ENCODE data around the gene MYPOP. TPM values are rescaled to one million over a fixed set of nuclear protein-coding genes. Genes with fewer than 3 reads are reported as not detected.

MYPOP gene
- total RNA-seq, 2 experiments from 2014 or later, result 10.4 to 11.3 TPM

- Mint-ChIP-seq H3K27ac (peak overlapping the region; percentile 97), H3K27me3 (ENCODE audit: low read depth) (no peaks in the 10 kb centered on the region), H3K36me3 (ENCODE audit: low read depth) (peaks cover 2% of the 10 kb centered on the region), H3K4me3 (peak overlapping the region; percentile 90), H3K9me3 (ENCODE audit: insufficient read depth) (no peaks in the 10 kb centered on the region), H3K4me1 (ENCODE audit: low read depth) (peaks cover 25% of the 10 kb centered on the region)
- ATAC-seq (no peak), DNase-seq (no peak)
- POLR2A ChIA-PET, result interaction anchor here (1.7 to 2.1 kb wide), 2 partner anchors 16 to 24 kb away, joined by 11 to 12 read pairs; partner anchors contain the start of genes FOXA3, MYPOP and SYMPK
- CTCF ChIA-PET, result interaction anchor here (1.0 to 3.8 kb wide), 6 partner anchors 15 to 378 kb away, joined by 3 to 29 read pairs (median 11); partner anchors contain the start of genes FOXA3, MYPOP, SIX5 and SYMPK
Measured at GRCh38 chr19:45887200-45887710, 15.2 kb downstream of the MYPOP start.

- peak; percentile 82 for ATAC-seq
Measured at GRCh38 chr19:45886427-45887199, 15.8 kb downstream of the MYPOP start.

GRCh38 chr19:45885556-45886426, 16.6 kb downstream of the MYPOP start, which contains the start of gene IRF2BP1:
Gene IRF2BP1, minus strand, starts transcription at chr19:45886141. Its CDS starts 367 bp downstream, at chr19:45885774.
- POLR2A ChIA-PET, result interaction anchor here (0.6 to 2.1 kb wide), 9 partner anchors 10 to 66 kb away, joined by 3 to 12 read pairs (median 3); partner anchors contain the start of genes FOXA3, MYPOP and SYMPK
- peak; percentile 94 for DNase-seq
- peaks cover 35% of the 10 kb centered on the region for H3K4me1 Mint-ChIP-seq (ENCODE audit: low read depth)
- peaks cover 2% of the 10 kb centered on the region for H3K27me3 Mint-ChIP-seq (ENCODE audit: low read depth)
- H3K27ac Mint-ChIP-seq, result peak within 1 kb of the TSS; percentile 97
- no peaks in the 10 kb centered on the region for H3K9me3 Mint-ChIP-seq (ENCODE audit: insufficient read depth)
- CTCF ChIA-PET, result interaction anchor here (0.8 to 3.8 kb wide), 10 partner anchors 16 to 380 kb away, joined by 3 to 29 read pairs (median 6); partner anchors contain the start of genes FOXA3, MYPOP, QPCTL and SIX5
- H3K36me3 Mint-ChIP-seq (ENCODE audit: low read depth), result peaks cover 2% of the 10 kb centered on the region
- H3K4me3 Mint-ChIP-seq, result peak within 1 kb of the TSS; percentile 90
- ATAC-seq, result peak; percentile 74

More at GRCh38 chr19:45886427-45887199, 15.8 kb downstream of the MYPOP start:
- DNase-seq, result peak; percentile 96
- ChIA-PET CTCF (interaction anchor here (0.9 to 3.8 kb wide), 7 partner anchors 15 to 379 kb away, joined by 3 to 29 read pairs (median 8); partner anchors contain the start of genes FOXA3, MYPOP, SIX5 and SYMPK), POLR2A (interaction anchor here (0.6 to 2.1 kb wide), 9 partner anchors 9 to 67 kb away, joined by 3 to 12 read pairs (median 3); partner anchors contain the start of genes FOXA3, MYPOP and SYMPK)
- H3K4me3 Mint-ChIP-seq, result peak overlapping the region; percentile 90
- no peaks in the 10 kb centered on the region for H3K9me3 Mint-ChIP-seq (ENCODE audit: insufficient read depth)
- H3K4me1 Mint-ChIP-seq (ENCODE audit: low read depth), result peaks cover 29% of the 10 kb centered on the region
- peaks cover 2% of the 10 kb centered on the region for H3K36me3 Mint-ChIP-seq (ENCODE audit: low read depth)
- H3K27ac Mint-ChIP-seq, result peak overlapping the region; percentile 97
- no peaks in the 10 kb centered on the region for H3K27me3 Mint-ChIP-seq (ENCODE audit: low read depth)

- Mint-ChIP-seq H3K4me3 (peak overlapping the region; percentile 62), H3K9me3 (ENCODE audit: insufficient read depth) (no peaks in the 10 kb centered on the region), H3K36me3 (ENCODE audit: low read depth) (no peaks in the 10 kb centered on the region), H3K27me3 (ENCODE audit: low read depth) (peaks cover 4% of the 10 kb centered on the region), H3K27ac (no peak overlapping the region), H3K4me1 (ENCODE audit: low read depth) (peaks cover 35% of the 10 kb centered on the region)
- CTCF ChIA-PET, result interaction anchor here (0.8 to 3.8 kb wide), 6 partner anchors 17 to 193 kb away, joined by 3 to 29 read pairs (median 11); partner anchors contain the start of genes FOXA3, MYPOP, QPCTL and SIX5
- DNase-seq (no peak), ATAC-seq (no peak)
- POLR2A ChIA-PET, result no interaction called here
Measured at GRCh38 chr19:45884682-45885555, 17.5 kb downstream of the MYPOP start.

GRCh38 chr19:45883881-45884681, 18.3 kb downstream of the MYPOP start:
- Mint-ChIP-seq H3K4me1 (ENCODE audit: low read depth) (peaks cover 35% of the 10 kb centered on the region), H3K27me3 (ENCODE audit: low read depth) (peaks cover 5% of the 10 kb centered on the region), H3K4me3 (peak overlapping the region; percentile 3), H3K27ac (no peak overlapping the region), H3K36me3 (ENCODE audit: low read depth) (no peaks in the 10 kb centered on the region), H3K9me3 (ENCODE audit: insufficient read depth) (no peaks in the 10 kb centered on the region)
- ChIA-PET POLR2A (no interaction called here), CTCF (interaction anchor here (0.6 to 3.8 kb wide), 8 partner anchors 18 to 129 kb away, joined by 3 to 29 read pairs (median 7); partner anchors contain the start of genes FOXA3, MYPOP and SYMPK)
- DNase-seq, result no peak
- ATAC-seq, result no peak

GRCh38 chr19:45883586-45883880, 18.9 kb downstream of the MYPOP start:
- Mint-ChIP-seq H3K9me3 (ENCODE audit: insufficient read depth) (no peaks in the 10 kb centered on the region), H3K27ac (no peak overlapping the region), H3K36me3 (ENCODE audit: low read depth) (no peaks in the 10 kb centered on the region), H3K27me3 (ENCODE audit: low read depth) (peaks cover 7% of the 10 kb centered on the region), H3K4me1 (ENCODE audit: low read depth) (peaks cover 35% of the 10 kb centered on the region), H3K4me3 (peak overlapping the region; percentile 42)
- DNase-seq (no peak), ATAC-seq (no peak)
- POLR2A ChIA-PET, result no interaction called here
- CTCF ChIA-PET, result interaction anchor here (0.6 to 2.7 kb wide), 6 partner anchors 8 to 128 kb away, joined by 3 to 16 read pairs (median 4); partner anchors contain the start of genes MYPOP and SYMPK

GRCh38 chr19:45882652-45883585, 19.5 kb downstream of the MYPOP start:
- Mint-ChIP-seq H3K36me3 (ENCODE audit: low read depth) (no peaks in the 10 kb centered on the region), H3K27ac (peak overlapping the region; percentile 22), H3K27me3 (ENCODE audit: low read depth) (peaks cover 9% of the 10 kb centered on the region), H3K9me3 (ENCODE audit: insufficient read depth) (no peaks in the 10 kb centered on the region), H3K4me1 (ENCODE audit: low read depth) (peaks cover 35% of the 10 kb centered on the region), H3K4me3 (peak overlapping the region; percentile 42)
- no peak for ATAC-seq
- POLR2A ChIA-PET, result interaction anchor here (0.6 kb wide), 1 partner anchor 906 kb away, joined by 3 read pairs; the partner anchor contains the start of gene SLC1A5
- CTCF ChIA-PET, result interaction anchor here (0.7 to 2.7 kb wide), 12 partner anchors 9 to 382 kb away, joined by 3 to 29 read pairs (median 4); partner anchors contain the start of genes FOXA3, MYPOP, SIX5 and SYMPK
- peak; percentile 90 for DNase-seq

GRCh38 chr19:45881909-45882528, 20.4 kb downstream of the MYPOP start:
- no peak overlapping the region for H3K27ac Mint-ChIP-seq
- CTCF ChIA-PET, result interaction anchor here (0.7 to 2.7 kb wide), 11 partner anchors 9 to 383 kb away, joined by 3 to 29 read pairs (median 4); partner anchors contain the start of genes FOXA3, MYPOP, SIX5 and SYMPK

More at GRCh38 chr19:45881909-45882528, 20.4 kb downstream of the MYPOP start:
- ATAC-seq, result no peak
- Mint-ChIP-seq H3K9me3 (ENCODE audit: insufficient read depth) (no peaks in the 10 kb centered on the region), H3K4me3 (no peak overlapping the region), H3K36me3 (ENCODE audit: low read depth) (no peaks in the 10 kb centered on the region), H3K4me1 (ENCODE audit: low read depth) (peaks cover 37% of the 10 kb centered on the region), H3K27me3 (ENCODE audit: low read depth) (peaks cover 15% of the 10 kb centered on the region)
- DNase-seq, result no peak
- POLR2A ChIA-PET, result interaction anchor here (0.6 kb wide), 1 partner anchor 907 kb away, joined by 3 read pairs; the partner anchor contains the start of gene SLC1A5
